Calu3 (cell line): ENCODE results near the gene GFRA1. TPM values are rescaled to one million over a fixed set of nuclear protein-coding genes. Genes with fewer than 3 reads are reported as not detected.
A peak's percentile ranks its signal among the peaks of the same experiment; 100 is the strongest.

Experiments
- BruUV-seq: library from RNA; stranded (reverse); fragments of 400-500 nt; replicated peaks from 2 replicates; lab custom pipeline; 2021; lab: Mats Ljungman, UMichigan
- CTCF ChIA-PET: fragments of 300-600 bp; sonication (Branson Sonifier 250); formaldehyde crosslinking; loops from one replicate; lab custom pipeline; 2022; ENCODE audit warnings: antibody characterized with exemption; lab: Charles Lee
- DNase-seq: peaks from one replicate; pipeline ENCODE4 v3.0.0; 2022
- H3K27ac Mint-ChIP-seq: one replicate; pipeline ENCODE4 v1.8.0; 2022; ENCODE audit warnings: mixed read lengths; ENCODE audit not compliant: unreplicated experiment
- H3K27me3 Mint-ChIP-seq: one replicate; pipeline ENCODE4 v1.8.0; 2022; ENCODE audit warnings: mixed read lengths; ENCODE audit not compliant: unreplicated experiment
- H3K36me3 Mint-ChIP-seq: one replicate; pipeline ENCODE4 v1.8.0; 2022; ENCODE audit warnings: mild to moderate bottlenecking, moderate library complexity, mixed read lengths; ENCODE audit not compliant: insufficient read depth, unreplicated experiment
- H3K4me1 Mint-ChIP-seq: one replicate; pipeline ENCODE4 v1.8.0; 2022; ENCODE audit warnings: mild to moderate bottlenecking, low read depth, mixed read lengths; ENCODE audit not compliant: unreplicated experiment
- H3K4me3 Mint-ChIP-seq: one replicate; pipeline ENCODE4 v1.8.0; 2022; ENCODE audit warnings: mild to moderate bottlenecking, low read depth, moderate library complexity, mixed read lengths; ENCODE audit not compliant: unreplicated experiment
- H3K9me3 Mint-ChIP-seq: one replicate; pipeline ENCODE4 v1.8.0; 2022; ENCODE audit warnings: low read depth, mixed read lengths; ENCODE audit not compliant: unreplicated experiment
- intact Hi-C: fragments of 100-400 bp; cut with micrococcal nuclease; formaldehyde crosslinking; loops from one replicate; pipeline ENCODE4 v1.10.0; 2022; ENCODE audit not compliant: unreplicated experiment
- total RNA-seq: library from RNA; stranded (reverse); gene quantifications from 2 replicates; pipeline ENCODE4 v1.2.3, GENCODE V29; 2022
- TF ChIP-seq, protein P1 (sequence below): fragments of 200-600 bp; IDR thresholded peaks from one replicate; pipeline ENCODE4 v1.8.0; 2022; ENCODE audit warnings: antibody characterized with exemption; ENCODE audit not compliant: unreplicated experiment

GFRA1 gene
- total RNA-seq, 1 experiment from 2014 or later: not detected

DNA sequence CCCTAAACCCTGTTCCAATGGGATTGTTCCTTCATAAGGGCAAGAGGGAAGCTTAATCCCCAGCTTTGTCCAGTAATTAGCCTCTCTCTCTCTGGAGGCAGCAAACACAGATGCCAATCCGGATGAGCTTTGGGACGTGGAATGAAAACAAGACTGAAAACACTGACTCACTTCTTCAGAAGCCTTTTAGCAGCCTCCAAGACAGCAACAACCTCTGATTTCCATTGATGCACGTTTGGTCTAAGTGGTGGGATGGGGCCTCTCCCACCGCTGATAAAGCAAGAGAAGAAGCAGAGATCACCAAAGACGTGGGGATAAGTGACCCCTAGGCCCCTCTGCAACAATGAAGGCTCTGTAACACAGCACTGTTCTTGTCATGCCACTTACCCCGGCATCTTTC, 5.8 kb upstream of the GFRA1 start:
- no peaks in the 10 kb centered on the region for H3K9me3 Mint-ChIP-seq
- H3K27me3 Mint-ChIP-seq: peaks cover 12% of the 10 kb centered on the region
- H3K4me3 Mint-ChIP-seq: no peak overlapping the region
- CTCF ChIA-PET: no interaction called here
- DNase-seq: no peak
- no TSS peak for BruUV-seq
- peaks cover 7% of the 10 kb centered on the region for H3K4me1 Mint-ChIP-seq
- intact Hi-C loops: no loop called here
- H3K36me3 Mint-ChIP-seq: peaks cover 2% of the 10 kb centered on the region
- H3K27ac Mint-ChIP-seq: no peak overlapping the region
- TF ChIP-seq, protein P1, sequence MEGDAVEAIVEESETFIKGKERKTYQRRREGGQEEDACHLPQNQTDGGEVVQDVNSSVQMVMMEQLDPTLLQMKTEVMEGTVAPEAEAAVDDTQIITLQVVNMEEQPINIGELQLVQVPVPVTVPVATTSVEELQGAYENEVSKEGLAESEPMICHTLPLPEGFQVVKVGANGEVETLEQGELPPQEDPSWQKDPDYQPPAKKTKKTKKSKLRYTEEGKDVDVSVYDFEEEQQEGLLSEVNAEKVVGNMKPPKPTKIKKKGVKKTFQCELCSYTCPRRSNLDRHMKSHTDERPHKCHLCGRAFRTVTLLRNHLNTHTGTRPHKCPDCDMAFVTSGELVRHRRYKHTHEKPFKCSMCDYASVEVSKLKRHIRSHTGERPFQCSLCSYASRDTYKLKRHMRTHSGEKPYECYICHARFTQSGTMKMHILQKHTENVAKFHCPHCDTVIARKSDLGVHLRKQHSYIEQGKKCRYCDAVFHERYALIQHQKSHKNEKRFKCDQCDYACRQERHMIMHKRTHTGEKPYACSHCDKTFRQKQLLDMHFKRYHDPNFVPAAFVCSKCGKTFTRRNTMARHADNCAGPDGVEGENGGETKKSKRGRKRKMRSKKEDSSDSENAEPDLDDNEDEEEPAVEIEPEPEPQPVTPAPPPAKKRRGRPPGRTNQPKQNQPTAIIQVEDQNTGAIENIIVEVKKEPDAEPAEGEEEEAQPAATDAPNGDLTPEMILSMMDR: no peak

DNA sequence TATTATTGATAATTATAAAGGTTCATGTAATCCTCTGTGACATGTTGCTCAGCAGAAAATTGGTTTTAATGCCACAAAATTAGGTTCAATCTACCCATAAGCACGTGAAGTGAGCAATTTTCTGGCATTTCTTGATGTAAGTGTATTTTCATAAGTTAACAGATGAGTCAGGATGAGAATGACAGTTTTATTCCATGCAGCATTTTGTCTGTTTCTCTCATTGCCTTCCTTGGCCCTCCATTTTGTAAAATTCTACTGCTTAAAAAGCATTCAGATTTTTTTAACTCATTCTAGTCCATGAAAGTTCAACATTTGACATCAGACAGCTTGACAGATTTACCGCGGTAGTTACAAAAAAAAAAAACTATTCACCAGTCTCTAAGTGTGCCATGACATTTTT, 4.0 kb upstream of the GFRA1 start:
- TF ChIP-seq, protein P1: no peak
- intact Hi-C loops: no loop called here
- BruUV-seq: no TSS peak
- CTCF ChIA-PET: no interaction called here
- DNase-seq: no peak
- peaks cover 14% of the 10 kb centered on the region for H3K4me1 Mint-ChIP-seq
- peaks cover 20% of the 10 kb centered on the region for H3K27me3 Mint-ChIP-seq
- H3K36me3 Mint-ChIP-seq: peaks cover 4% of the 10 kb centered on the region
- H3K27ac Mint-ChIP-seq: no peak overlapping the region
- no peaks in the 10 kb centered on the region for H3K9me3 Mint-ChIP-seq
- H3K4me3 Mint-ChIP-seq: no peak overlapping the region

DNA sequence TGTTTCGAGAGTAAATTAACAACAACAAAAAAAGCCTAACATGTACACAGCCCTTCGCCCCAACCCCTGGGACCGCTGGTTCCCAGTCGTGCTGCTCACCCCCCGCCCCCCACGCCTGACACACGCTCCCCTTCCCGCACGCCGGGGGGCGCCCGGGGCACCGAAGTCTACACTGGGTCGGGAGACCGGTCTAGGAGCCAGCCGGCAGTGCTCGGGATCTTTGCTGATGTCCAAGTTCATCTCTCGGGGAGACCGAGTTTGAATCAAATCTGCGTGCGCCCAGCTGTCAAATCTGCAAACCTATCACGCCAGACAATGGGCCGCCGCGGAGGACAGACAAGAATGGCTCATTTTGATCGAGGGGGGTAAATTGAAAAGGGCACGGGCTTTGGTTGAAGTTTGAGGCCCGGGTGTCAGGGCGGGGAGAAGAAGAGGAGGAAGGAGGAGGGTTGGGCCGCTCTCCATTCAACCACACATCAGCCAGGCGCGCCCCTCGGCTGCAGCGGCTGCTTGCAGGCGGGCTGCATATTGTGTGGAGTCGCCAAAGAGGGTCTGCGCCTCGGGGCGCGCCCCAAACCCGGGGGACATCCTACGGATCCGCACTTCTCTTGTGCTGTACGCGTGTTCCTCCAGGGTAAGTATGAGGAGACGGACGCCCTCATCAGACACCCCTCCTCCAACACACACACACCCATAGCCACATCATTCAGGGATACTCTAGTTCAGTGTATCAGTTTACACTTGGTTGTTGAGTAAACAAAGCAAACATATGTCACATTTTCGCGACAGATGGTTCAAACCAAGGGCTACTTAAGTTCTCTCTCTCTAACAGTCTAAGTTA, 1.3 kb upstream of the GFRA1 start:
- TF ChIP-seq, protein P1: no peak
- H3K36me3 Mint-ChIP-seq: peaks cover 4% of the 10 kb centered on the region
- peaks cover 14% of the 10 kb centered on the region for H3K4me1 Mint-ChIP-seq
- peak overlapping the region; percentile 57 for H3K4me3 Mint-ChIP-seq
- intact Hi-C loops: no loop called here
- DNase-seq: no peak
- no TSS peak for BruUV-seq
- no peaks in the 10 kb centered on the region for H3K9me3 Mint-ChIP-seq
- no peak overlapping the region for H3K27ac Mint-ChIP-seq
- H3K27me3 Mint-ChIP-seq: peaks cover 25% of the 10 kb centered on the region
- CTCF ChIA-PET: no interaction called here

DNA sequence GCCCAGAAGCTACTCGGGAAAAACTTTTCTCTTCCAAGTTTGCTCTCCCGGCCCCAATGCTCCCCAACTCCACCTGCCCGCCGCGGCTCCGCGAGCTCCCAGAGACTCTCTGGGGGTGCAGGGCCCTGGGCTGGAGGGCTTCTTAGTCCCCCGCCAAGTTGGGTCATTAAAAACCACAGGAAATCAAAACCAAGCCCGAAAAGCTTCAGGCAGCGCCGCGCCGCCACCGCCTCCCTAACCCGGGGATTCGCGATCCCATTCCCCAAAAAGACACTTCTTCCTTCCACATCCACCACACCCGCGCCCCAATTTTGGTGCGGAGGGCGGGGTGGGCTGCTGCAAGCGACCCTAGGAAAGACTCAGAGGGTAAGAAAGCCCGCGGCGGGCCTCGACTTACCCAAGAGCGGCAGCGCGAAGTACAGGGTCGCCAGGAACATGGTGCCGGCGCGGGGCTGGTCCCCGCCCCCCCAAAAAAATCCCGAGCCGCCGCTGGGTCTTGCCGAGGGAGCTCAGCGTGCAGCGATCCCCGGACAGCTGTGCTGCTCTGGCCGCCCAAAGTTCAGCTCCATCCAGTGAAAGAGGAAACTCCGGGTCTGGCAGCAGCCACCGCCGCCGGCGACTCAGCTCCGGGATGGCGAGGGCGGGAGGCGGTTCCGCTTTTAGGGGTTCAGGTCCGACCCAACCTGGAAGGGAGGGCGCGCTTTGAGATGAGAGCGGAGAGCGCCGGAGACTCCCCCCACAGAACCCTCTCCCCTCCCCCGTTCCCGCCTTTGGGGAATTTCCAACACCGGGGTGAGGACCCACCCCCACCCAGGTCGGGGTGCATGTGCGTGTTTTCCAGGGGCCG, 1.2 kb downstream of the GFRA1 start:
- H3K4me1 Mint-ChIP-seq: peaks cover 14% of the 10 kb centered on the region
- H3K36me3 Mint-ChIP-seq: peaks cover 4% of the 10 kb centered on the region
- no TSS peak for BruUV-seq
- CTCF ChIA-PET: no interaction called here
- H3K4me3 Mint-ChIP-seq: peak overlapping the region; percentile 36
- TF ChIP-seq, protein P1: no peak
- H3K27me3 Mint-ChIP-seq: peaks cover 37% of the 10 kb centered on the region
- DNase-seq: no peak
- no peaks in the 10 kb centered on the region for H3K9me3 Mint-ChIP-seq
- intact Hi-C loops: no loop called here
- no peak overlapping the region for H3K27ac Mint-ChIP-seq
